Heart right ventricle (tissue), 16 donors: ENCODE data around the gene AACS. TPM values are rescaled to one million over a fixed set of nuclear protein-coding genes. Genes with fewer than 3 reads are reported as not detected.
"Not testable (repeated sequence)": the region's sequence is repeated elsewhere in the genome, so short reads cannot be mapped to it uniquely, and the experiment has no call there.

Experiments used
- ATAC-seq, 8 donors: fragments of 200-7000 bp; cut with Tn5 transposase; one replicate each; pipeline ENCODE4 v1.9.1; 2020; ENCODE audit warnings: mild to moderate bottlenecking in 8 of 8, moderate library complexity in 8 of 8, moderate number of reproducible peaks in 1 of 8
- DNase-seq, 2 donors: peaks; one replicate each; pipeline ENCODE4 v3.0.0-alpha.2; 2020
- H3K27ac ChIP-seq, 10 donors: fragments of 200-600 bp; sonication (generic) in 2 of 10; one replicate each; pipeline versions ENCODE4 v1.5.0 to v1.8.0; 2020 to 2022; ENCODE audit warnings: mild to moderate bottlenecking in 3 of 10
- H3K27me3 ChIP-seq, 7 donors: fragments of 200-600 bp; one replicate each; pipeline ENCODE4 v1.8.0; 2021 to 2022; ENCODE audit warnings: mild to moderate bottlenecking in 2 of 7
- H3K36me3 ChIP-seq, 9 donors: fragments of 200-600 bp; sonication (generic) in 1 of 9; one replicate each; pipeline versions ENCODE4 v1.5.0 to v1.8.0; 2020 to 2022; ENCODE audit warnings: mild to moderate bottlenecking in 2 of 9
- H3K4me1 ChIP-seq, 9 donors: fragments of 200-600 bp; sonication (generic) in 1 of 9; one replicate each; pipeline versions ENCODE4 v1.5.0 to v1.8.0; 2020 to 2022; ENCODE audit warnings: mild to moderate bottlenecking in 4 of 9
- H3K4me3 ChIP-seq, 10 donors: fragments of 200-600 bp; sonication (generic) in 2 of 10; one replicate each; pipeline versions ENCODE4 v1.5.0 to v1.8.0; 2020 to 2022; ENCODE audit warnings: mild to moderate bottlenecking in 7 of 10, moderate library complexity in 2 of 10
- H3K9me3 ChIP-seq, 11 donors: fragments of 200-600 bp in 10 of 11; sonication (generic) in 2 of 11; one replicate each; pipeline versions ENCODE4 v1.5.0 to v1.8.0; 2013 to 2022; ENCODE audit warnings: mild to moderate bottlenecking in 2 of 11, control low read depth in 1 of 11, moderate library complexity in 1 of 11
- WGBS, 2 donors: extraction: QIAGEN DNeasy Blood & Tissue Kit; methylation state at CpG; one replicate each; pipeline ENCODE4 v1.1.7; 2013; ENCODE audit warnings: inconsistent platforms in 1 of 2; 5-methylcytosine and 5-hydroxymethylcytosine counted together
- intact Hi-C, 10 donors: fragments of 100-400 bp; cut with DNase I; formaldehyde crosslinking; loops; one replicate each; pipeline versions ENCODE4 v1.11.1 to v1.14.2; 2022
- polyA plus RNA-seq, 2 donors: library from polyadenylated mRNA; stranded (reverse); fragments of 200-250 nt; gene quantifications; one replicate each; pipeline ENCODE4 v1.2.3, GENCODE V29; 2013
- total RNA-seq, 10 donors: library from RNA; stranded (reverse); fragmentation: NEBNext Ultra II Directional in 3 of 10; extraction: Animal tissue kit (Norgen Biotek cat#: 25700) in 3 of 10; gene quantifications; one replicate each; pipeline versions ENCODE4 v1.2.1 to v1.2.4, GENCODE V29; 2021 to 2023
- TF ChIP-seq, protein P1 (sequence below), 9 donors: fragments of 200-600 bp; sonication (generic) in 2 of 9; IDR thresholded peaks; one replicate each; pipeline versions ENCODE4 v1.5.0 to v1.8.0; 2021 to 2022; ENCODE audit warnings: antibody characterized with exemption in 9 of 9, mild to moderate bottlenecking in 5 of 9, moderate library complexity in 1 of 9
- donor health status: Arrhythmogenic right ventricular cardiomyopathy.
- donor health status: ischemic (EF 13 %, LVEDD 7.1; RV severe dilation, severe dysfunction).
- donor health status: healthy with polysubstance abuse.
- donor health status: DM: no; HTN: yes; CAD: no.
- donor health status: DM: no; HTN: no; CAD: no.
- donor health status: ischemic (EF 25% LVEDD 6.9; RV normal size, moderate dysfunction).
- donor health status: ischemic (EF 25% LVEDD 5.7; RV mildly dilated, moderate dysfunction).
- donor health status: healthy.
- donor health status: DM: yes; HTN: yes; CAD: no.
- donor health status: Ischemic cardiomyopathy.
- donor health status: ischemic (EF 35%, LVEDD 5.7; RV mildly dilated, moderate dysfunction).
- donor health status: nonischemic (EF 11% LVEDD 7.7; RV severe dilation, severe dysfunction).
- donor health status: DM: yes; HTN: yes; CAD: no.
- donor health status: PGD.
- donor health status: ischemic (EF 29% LVEDD 5.4; RV normal size, mild dysfunction).
- donor health status: nonischemic (EF 23%, LVEDD 6.1; RV moderate dilation, normal function).

AACS gene
- total and polyA plus RNA-seq, 12 donors, result 8.5 to 19.4 (median 12.1) TPM

DNA sequence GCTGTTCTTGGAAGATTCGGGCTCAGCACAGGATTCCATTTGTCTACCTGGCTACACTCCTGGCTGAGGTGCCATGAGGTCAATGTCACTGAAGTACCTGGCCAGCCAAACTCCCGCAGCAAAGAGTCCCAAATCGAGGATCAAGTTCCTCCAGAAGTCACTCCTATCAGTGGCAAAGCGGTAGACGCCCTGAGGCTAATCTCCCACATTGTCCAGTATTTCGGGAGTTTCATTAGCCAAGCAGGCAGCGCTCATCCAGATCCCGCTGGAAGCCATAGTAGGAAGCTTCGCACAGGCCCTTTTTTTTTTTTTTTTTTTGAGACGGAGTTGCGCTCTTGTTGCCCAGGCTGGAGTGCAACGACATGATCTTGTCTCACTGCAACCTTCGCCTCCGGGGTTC, 8.9 kb upstream of the AACS start:
- H3K27ac ChIP-seq, result no peak overlapping the region
- DNase-seq, result no peak
- no peaks in the 10 kb centered on the region for H3K4me1 ChIP-seq
- WGBS, 2 donors, result 86 to 87% methylated on average over 13 to 14 of the region's 14 CpGs
- H3K9me3 ChIP-seq, result peaks cover 0 to 4% (median 0%) of the 10 kb centered on the region in 11 donors
- TF ChIP-seq, protein P1, sequence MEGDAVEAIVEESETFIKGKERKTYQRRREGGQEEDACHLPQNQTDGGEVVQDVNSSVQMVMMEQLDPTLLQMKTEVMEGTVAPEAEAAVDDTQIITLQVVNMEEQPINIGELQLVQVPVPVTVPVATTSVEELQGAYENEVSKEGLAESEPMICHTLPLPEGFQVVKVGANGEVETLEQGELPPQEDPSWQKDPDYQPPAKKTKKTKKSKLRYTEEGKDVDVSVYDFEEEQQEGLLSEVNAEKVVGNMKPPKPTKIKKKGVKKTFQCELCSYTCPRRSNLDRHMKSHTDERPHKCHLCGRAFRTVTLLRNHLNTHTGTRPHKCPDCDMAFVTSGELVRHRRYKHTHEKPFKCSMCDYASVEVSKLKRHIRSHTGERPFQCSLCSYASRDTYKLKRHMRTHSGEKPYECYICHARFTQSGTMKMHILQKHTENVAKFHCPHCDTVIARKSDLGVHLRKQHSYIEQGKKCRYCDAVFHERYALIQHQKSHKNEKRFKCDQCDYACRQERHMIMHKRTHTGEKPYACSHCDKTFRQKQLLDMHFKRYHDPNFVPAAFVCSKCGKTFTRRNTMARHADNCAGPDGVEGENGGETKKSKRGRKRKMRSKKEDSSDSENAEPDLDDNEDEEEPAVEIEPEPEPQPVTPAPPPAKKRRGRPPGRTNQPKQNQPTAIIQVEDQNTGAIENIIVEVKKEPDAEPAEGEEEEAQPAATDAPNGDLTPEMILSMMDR (IDR thresholded peaks at IDR 0.05), result no peak
- no peak for ATAC-seq
- H3K27me3 ChIP-seq, result peaks cover 0 to 11% (median 0%) of the 10 kb centered on the region in 7 donors
- H3K4me3 ChIP-seq, result no peak overlapping the region
- H3K36me3 ChIP-seq, result no peaks in the 10 kb centered on the region
- intact Hi-C loops, result no loop called here

DNA sequence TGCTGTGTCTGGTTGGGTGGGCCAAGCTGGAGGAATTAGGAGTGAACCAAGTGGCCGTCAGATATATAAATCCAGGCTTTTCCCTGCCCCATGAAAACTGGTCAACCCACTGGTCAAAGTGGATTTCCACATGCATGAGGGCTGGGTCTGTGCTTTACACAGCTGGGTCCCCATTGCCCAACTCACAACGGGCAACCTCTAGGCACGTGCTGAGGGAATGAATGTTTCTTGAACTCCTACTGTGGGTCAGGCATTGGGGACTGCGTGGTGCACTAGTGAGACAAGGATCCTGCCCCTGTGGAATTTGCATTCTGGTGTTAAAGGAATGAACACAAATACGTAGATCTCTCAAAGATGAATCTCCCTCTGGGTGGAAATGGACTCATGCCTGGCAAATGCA, 7.5 kb upstream of the AACS start:
- Histone ChIP-seq H3K27me3 (peaks cover 0 to 11% (median 0%) of the 10 kb centered on the region in 7 donors), H3K4me3 (no peak overlapping the region), H3K27ac (no peak overlapping the region), H3K9me3 (peaks cover 0 to 7% (median 0%) of the 10 kb centered on the region in 11 donors), H3K36me3 (no peaks in the 10 kb centered on the region), H3K4me1 (no peaks in the 10 kb centered on the region)
- no peak for DNase-seq
- ATAC-seq, result no peak
- TF ChIP-seq, protein P1 (IDR thresholded peaks at IDR 0.05), result no peak
- intact Hi-C loops, result no loop called here
- 87 to 88% methylated on average over 5 of the region's 5 CpGs for WGBS, 2 donors

DNA sequence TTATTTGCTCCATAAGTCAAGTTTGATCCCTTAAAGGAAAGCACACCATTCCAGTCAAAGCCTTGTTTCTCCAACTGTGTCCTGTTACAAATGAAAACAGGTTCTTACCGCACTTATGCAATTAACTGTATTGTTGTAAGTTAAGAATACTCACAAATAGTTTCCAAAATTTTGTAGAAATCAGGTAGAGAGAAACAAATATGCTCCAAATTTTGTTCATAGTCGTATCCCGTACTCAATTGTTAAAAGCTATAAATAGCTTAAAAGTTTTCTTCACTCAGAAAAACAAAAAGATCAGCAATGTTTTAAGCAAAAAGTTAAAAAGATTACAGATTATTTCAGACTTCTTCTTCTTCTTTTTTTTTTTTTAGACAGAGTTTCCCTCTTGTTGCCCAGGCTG, 4.0 kb upstream of the AACS start:
- TF ChIP-seq, protein P1 (IDR thresholded peaks at IDR 0.05), result no peak
- H3K27ac ChIP-seq, result no peak overlapping the region
- H3K4me1 ChIP-seq, result peaks cover 0 to 17% (median 7%) of the 10 kb centered on the region in 9 donors
- ATAC-seq (no peak), DNase-seq (no peak)
- H3K4me3 ChIP-seq, result no peak overlapping the region
- WGBS, 2 donors, result 94 to 95% methylated on average over 3 of the region's 3 CpGs
- H3K27me3 ChIP-seq, result peaks cover 0 to 18% (median 0%) of the 10 kb centered on the region in 7 donors
- no peaks in the 10 kb centered on the region for H3K36me3 ChIP-seq
- intact Hi-C loops, result no loop called here
- H3K9me3 ChIP-seq, result peaks cover 0 to 7% (median 0%) of the 10 kb centered on the region in 11 donors

DNA sequence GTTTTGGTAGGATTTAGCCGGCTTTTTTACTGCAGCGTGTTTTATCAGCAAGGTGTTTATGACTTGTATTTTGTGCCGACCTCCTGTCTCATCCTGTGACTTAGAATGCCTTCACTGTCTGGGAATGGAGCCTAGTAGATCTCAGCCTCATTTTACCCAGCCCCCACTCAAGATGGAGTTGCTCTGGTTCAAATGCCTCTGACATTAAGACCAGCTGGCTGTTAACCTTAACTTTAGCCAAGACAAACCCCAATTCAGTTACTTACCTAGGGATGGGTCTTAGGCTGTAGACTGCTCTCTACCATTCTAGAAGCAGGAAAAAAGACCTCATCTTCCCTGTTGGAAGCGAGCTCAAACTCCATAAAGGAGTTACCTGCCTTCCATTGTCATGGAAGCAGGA, 1.7 kb upstream of the AACS start:
- peaks cover 4 to 20% (median 14%) of the 10 kb centered on the region in 9 donors for H3K4me1 ChIP-seq
- H3K27me3 ChIP-seq, result peaks cover 0 to 18% (median 0%) of the 10 kb centered on the region in 7 donors
- DNase-seq, H3K4me3 ChIP-seq, intact Hi-C loops, H3K27ac ChIP-seq, ATAC-seq, H3K9me3 ChIP-seq, H3K36me3 ChIP-seq: not testable (repeated sequence)
- 86 to 88% methylated on average over 4 of the region's 4 CpGs for WGBS, 2 donors

DNA sequence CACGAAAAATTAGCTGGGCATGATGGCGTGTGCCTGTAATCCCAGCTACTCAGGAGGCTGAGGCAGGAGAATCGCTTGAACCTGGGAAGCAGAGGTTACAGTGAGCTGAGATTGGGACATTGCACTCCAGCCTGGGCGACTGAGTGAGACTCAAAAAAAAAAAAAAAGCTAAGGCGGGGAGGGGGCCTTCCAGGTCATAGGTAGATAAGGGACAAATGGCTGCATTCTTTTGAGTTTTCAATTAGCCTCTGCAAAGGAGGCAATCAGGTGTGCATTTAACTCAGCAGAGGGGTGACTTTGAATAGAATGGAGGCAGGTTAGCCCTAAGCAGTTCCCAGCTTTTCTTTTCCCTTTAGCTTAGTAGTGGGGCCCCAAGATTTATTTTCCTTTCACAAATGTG, 743 bp upstream of the AACS start:
- no peak for ATAC-seq
- Histone ChIP-seq H3K4me1 (peaks cover 4 to 27% (median 19%) of the 10 kb centered on the region in 9 donors), H3K4me3 (peak overlapping the region; percentile 59 to 93 (median 84)), H3K27ac (no peak overlapping the region), H3K36me3 (no peaks in the 10 kb centered on the region), H3K27me3 (peaks cover 0 to 18% (median 0%) of the 10 kb centered on the region in 7 donors), H3K9me3 (peaks cover 0 to 7% (median 0%) of the 10 kb centered on the region in 11 donors)
- DNase-seq, result no peak
- intact Hi-C loops, result loop anchor here in 1 of 10 donors (2.0 kb wide), 1 partner anchor 14 kb away; no protein-coding TSS in a partner anchor
- TF ChIP-seq, protein P1 (IDR thresholded peaks at IDR 0.05), result no peak
- 55% methylated on average over 5 of the region's 5 CpGs for WGBS, 2 donors
